ENCODE data around the gene ADAMTS17. TPM values are rescaled to one million over a fixed set of nuclear protein-coding genes. Genes with fewer than 3 reads are reported as not detected.

The ADAMTS17 gene
- total and polyA plus RNA-seq, 11 donors = 0.30 to 2.4 (median 1.2) TPM

DNA sequence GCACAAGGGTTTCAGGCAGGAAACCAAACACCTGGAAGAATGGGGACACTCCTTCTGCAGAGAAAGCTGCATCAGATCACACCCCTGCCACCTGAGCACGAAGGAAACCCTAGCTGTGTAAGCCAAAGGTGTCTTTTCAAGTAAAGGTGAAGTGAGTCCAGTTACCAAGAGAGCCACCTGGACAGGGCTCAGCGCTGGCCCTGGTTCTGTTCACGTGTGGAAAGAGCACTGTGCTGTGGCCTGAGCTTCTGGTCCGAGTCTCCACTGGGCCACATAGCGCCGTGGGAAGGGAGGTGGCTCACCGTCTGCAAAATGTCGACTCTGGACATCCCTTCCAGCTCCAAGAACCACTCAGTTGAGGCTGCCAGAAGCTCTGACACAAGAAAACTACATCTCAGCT, 151.1 kb downstream of the ADAMTS17 start:
- no peaks in the 10 kb centered on the region for H3K4me1 ChIP-seq

DNA sequence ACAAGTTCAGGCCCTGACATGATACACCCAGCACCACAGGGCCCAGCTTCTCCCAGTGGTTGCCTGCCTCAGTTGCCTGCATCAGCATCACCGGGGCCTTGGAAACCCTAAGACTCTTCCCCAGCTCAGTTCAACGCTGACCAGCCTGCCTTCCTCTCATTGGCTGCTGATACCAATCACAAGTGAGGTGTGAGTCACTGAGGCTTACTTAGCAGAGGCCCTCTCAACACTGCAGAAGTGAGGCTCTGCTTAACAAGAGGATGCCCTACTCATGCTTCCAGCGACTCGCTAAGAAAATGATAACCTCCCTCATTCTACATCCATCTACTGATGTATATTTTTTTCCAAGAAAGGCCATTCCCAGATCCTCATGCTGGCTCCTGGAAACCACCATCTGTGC, 151.9 kb downstream of the ADAMTS17 start:
- H3K36me3 ChIP-seq = no peaks in the 10 kb centered on the region
- H3K4me1 ChIP-seq = no peaks in the 10 kb centered on the region
- no peak for TF ChIP-seq POLR2A (IDR thresholded peaks at IDR 0.05)
- TF ChIP-seq, protein P1, sequence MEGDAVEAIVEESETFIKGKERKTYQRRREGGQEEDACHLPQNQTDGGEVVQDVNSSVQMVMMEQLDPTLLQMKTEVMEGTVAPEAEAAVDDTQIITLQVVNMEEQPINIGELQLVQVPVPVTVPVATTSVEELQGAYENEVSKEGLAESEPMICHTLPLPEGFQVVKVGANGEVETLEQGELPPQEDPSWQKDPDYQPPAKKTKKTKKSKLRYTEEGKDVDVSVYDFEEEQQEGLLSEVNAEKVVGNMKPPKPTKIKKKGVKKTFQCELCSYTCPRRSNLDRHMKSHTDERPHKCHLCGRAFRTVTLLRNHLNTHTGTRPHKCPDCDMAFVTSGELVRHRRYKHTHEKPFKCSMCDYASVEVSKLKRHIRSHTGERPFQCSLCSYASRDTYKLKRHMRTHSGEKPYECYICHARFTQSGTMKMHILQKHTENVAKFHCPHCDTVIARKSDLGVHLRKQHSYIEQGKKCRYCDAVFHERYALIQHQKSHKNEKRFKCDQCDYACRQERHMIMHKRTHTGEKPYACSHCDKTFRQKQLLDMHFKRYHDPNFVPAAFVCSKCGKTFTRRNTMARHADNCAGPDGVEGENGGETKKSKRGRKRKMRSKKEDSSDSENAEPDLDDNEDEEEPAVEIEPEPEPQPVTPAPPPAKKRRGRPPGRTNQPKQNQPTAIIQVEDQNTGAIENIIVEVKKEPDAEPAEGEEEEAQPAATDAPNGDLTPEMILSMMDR (IDR thresholded peaks at IDR 0.05) = no peak
- no peak for ATAC-seq
- H3K27ac ChIP-seq = no peak overlapping the region
- peaks cover 0 to under 1% (median 0%) of the 10 kb centered on the region in 9 donors for H3K27me3 ChIP-seq
- H3K4me3 ChIP-seq = no peak overlapping the region
- WGBS, 4 donors = 83 to 91% (median 86%) methylated on average over 4 of the region's 4 CpGs
- intact Hi-C loops (cut with DNase I) = no loop called here
- no peaks in the 10 kb centered on the region for H3K9me3 ChIP-seq
- DNase-seq = no peak

More for the DNA sequence above, 151.1 kb downstream of the ADAMTS17 start:
- ATAC-seq (no peak), DNase-seq (no peak)
- Histone ChIP-seq H3K4me3 (no peak overlapping the region), H3K9me3 (no peaks in the 10 kb centered on the region), H3K27me3 (peaks cover 0 to 4% (median 0%) of the 10 kb centered on the region in 9 donors), H3K36me3 (no peaks in the 10 kb centered on the region), H3K27ac (no peak overlapping the region)
- intact Hi-C loops (cut with DNase I) = no loop called here
- WGBS, 4 donors = 78 to 93% (median 89%) methylated on average over 6 to 8 of the region's 8 CpGs
- TF ChIP-seq, protein P1 (IDR thresholded peaks at IDR 0.05) = no peak
- TF ChIP-seq POLR2A (IDR thresholded peaks at IDR 0.05) = no peak

DNA sequence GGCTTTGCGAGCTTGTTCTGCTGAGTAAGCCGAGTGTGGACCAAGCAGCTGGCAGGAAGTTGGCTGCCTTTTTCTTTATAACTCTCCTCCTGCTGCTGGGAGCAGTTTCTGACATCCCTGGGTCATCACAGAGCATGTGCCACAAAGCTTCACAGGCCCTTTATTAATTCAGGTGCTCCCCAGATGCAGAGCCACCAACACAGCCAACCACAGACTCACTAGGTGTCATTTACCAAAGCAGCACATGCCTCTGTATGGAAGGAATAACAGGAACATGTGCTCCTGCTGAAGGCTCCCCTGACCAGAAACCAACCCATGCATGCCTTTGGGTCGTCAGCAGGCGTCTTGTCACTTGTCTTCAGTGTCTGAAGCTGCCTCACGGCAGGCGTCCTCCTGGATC, 152.5 kb downstream of the ADAMTS17 start:
- intact Hi-C loops (cut with DNase I) = no loop called here
- no peak for TF ChIP-seq POLR2A (IDR thresholded peaks at IDR 0.05)
- TF ChIP-seq, protein P1 (IDR thresholded peaks at IDR 0.05) = no peak
- H3K27ac ChIP-seq = no peak overlapping the region
- no peak for DNase-seq
- H3K4me3 ChIP-seq = no peak overlapping the region
- H3K36me3 ChIP-seq = no peaks in the 10 kb centered on the region
- H3K27me3 ChIP-seq = no peaks in the 10 kb centered on the region
- H3K4me1 ChIP-seq = no peaks in the 10 kb centered on the region
- 52 to 81% (median 76%) methylated on average over 2 to 6 of the region's 6 CpGs for WGBS, 4 donors
- H3K9me3 ChIP-seq = no peaks in the 10 kb centered on the region
- no peak for ATAC-seq

DNA sequence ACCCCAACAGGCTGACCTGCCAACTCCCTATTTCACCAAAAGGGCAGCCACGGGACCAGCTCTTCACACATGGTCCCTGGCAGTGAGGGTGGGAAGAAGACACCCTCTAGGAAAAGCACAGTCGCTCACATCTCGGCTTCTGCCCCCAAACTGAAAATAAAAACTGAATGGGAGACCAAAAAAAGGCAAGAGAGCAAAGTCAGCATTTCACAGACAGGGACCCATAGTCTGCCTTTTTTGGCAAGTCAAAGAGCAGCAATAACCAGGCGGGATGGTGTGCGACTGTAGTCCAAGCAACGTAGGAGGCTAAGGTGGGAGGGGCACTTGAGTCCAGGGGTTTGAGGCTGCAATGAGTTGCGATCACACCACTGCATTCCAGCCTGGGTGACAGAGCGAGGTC, 154.1 kb downstream of the ADAMTS17 start:
- DNase-seq = no peak

More for the DNA sequence above, 154.1 kb downstream of the ADAMTS17 start:
- intact Hi-C loops (cut with DNase I) = no loop called here
- WGBS, 4 donors = 91 to 92% (median 91%) methylated on average over 8 of the region's 8 CpGs
- ATAC-seq = no peak
- TF ChIP-seq, protein P1 (IDR thresholded peaks at IDR 0.05) = no peak
- no peak for TF ChIP-seq POLR2A (IDR thresholded peaks at IDR 0.05)
- Histone ChIP-seq H3K9me3 (no peaks in the 10 kb centered on the region), H3K36me3 (no peaks in the 10 kb centered on the region), H3K4me1 (no peaks in the 10 kb centered on the region), H3K4me3 (no peak overlapping the region), H3K27ac (no peak overlapping the region), H3K27me3 (no peaks in the 10 kb centered on the region)

Measured in heart left ventricle (tissue), 16 donors.